GM12864 (cell line): ENCODE measurements around the gene EN1.

Experiments used
- DNase-seq: peaks from one replicate; pipeline ENCODE4 v3.0.0-alpha.2; 2011; ENCODE audit warnings: low read depth
- H3K4me3 ChIP-seq: 2 replicates; pipeline ENCODE4 v1.5.1; 2011; ENCODE audit warnings: mild to moderate bottlenecking, low read depth, low read length, control low read depth
- CTCF ChIP-seq: IDR thresholded peaks from 2 replicates; pipeline ENCODE4 v1.5.1; 2011; ENCODE audit warnings: low read depth, mild to moderate bottlenecking, moderate library complexity, low read length, control low read depth, inconsistent platforms; ENCODE audit errors: missing control alignments

The EN1 gene

GRCh38 chr2:118816669-118817068 lies 30.8 kb downstream of the EN1 start:
- no peak for DNase-seq
- H3K4me3 ChIP-seq = no peak overlapping the region
- TF ChIP-seq CTCF = no peak

GRCh38 chr2:118815731-118816130 lies 31.7 kb downstream of the EN1 start:
- TF ChIP-seq CTCF = no peak
- H3K4me3 ChIP-seq = no peak overlapping the region
- DNase-seq = no peak

DNA sequence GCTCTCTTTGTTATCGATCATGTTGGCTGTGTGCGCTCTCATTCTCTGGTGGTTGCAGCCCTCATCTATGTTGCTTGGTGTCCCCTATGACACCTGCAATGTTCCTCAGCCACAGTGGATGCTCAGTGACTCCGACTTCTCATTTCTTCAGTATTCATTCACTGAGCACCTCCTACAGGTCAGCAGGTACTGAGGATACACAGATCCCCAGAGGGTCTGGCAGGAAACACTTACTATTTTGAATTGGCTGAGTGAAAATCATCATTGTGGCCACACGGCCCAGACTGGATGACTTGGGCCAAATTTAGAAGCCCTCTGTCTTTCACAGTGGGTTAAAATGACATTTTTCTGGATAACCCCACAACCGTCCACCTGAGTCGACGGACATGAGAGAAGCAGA lies 32.1 kb downstream of the EN1 start:
- no peak for DNase-seq
- no peak overlapping the region for H3K4me3 ChIP-seq
- no peak for TF ChIP-seq CTCF

GRCh38 chr2:118814368-118814767 lies 33.1 kb downstream of the EN1 start:
- H3K4me3 ChIP-seq = no peak overlapping the region
- TF ChIP-seq CTCF = no peak
- DNase-seq = no peak

GRCh38 chr2:118813601-118814339 lies 33.7 kb downstream of the EN1 start:
- DNase-seq = no peak
- TF ChIP-seq CTCF = no peak

DNA sequence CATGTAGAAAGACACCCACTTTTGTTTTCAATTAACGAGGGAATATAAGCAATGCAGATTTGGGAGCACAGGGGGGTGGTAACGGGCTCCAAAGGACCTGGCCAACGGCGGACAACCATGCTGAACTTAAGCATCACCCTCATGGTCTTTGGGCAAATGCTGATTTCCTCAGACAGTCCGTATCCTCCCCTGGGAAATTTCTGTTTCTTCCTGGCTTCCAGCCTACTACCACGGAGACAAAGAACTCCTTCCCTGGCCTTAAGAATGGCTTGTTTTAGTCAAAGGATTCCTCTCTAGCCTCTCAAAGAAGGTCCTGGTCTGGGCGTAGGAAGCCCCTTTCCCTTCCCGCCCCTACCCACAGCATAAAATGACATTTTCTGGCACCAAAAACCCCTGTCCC lies 34.3 kb downstream of the EN1 start:
- no peak for TF ChIP-seq CTCF
- no peak overlapping the region for H3K4me3 ChIP-seq
- no peak for DNase-seq

More at GRCh38 chr2:118813601-118814339, 33.7 kb downstream of the EN1 start:
- H3K4me3 ChIP-seq = no peak overlapping the region

DNA sequence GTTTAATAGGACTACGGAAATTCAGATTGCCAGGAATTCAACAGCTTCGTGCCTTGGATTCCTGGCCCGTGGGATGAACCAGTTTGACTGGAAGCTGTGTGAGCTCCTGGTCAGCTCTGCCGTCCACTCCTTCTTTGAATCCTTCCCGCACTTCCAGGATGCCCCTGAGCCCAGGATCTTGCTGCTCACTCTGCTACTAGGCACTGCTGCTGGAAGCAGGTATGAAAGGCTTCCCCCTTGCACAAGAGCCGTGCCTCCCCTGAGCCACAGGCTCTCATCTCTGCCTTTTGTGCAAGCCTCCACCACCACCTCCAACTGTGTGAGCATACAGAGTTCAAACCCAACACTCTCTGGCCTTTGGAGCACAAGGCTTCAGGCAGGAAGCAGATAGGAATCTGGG lies 34.9 kb downstream of the EN1 start:
- TF ChIP-seq CTCF = no peak
- no peak overlapping the region for H3K4me3 ChIP-seq
- DNase-seq = no peak
